CD4-positive, alpha-beta T cell treated with Interferon alpha-2 for 1 hour (primary cell): Measurements from ENCODE around the gene FAIM2.
A peak's percentile ranks its signal among the peaks of the same experiment; 100 is the strongest.
"Not testable (repeated sequence)": the region's sequence is repeated elsewhere in the genome, so short reads cannot be mapped to it uniquely, and the experiment has no call there.

Experiments used
- DNase-seq, 2 donors: peaks; one replicate each; pipeline ENCODE4 v3.0.0-alpha.2; 2020 to 2022

FAIM2 gene

DNA sequence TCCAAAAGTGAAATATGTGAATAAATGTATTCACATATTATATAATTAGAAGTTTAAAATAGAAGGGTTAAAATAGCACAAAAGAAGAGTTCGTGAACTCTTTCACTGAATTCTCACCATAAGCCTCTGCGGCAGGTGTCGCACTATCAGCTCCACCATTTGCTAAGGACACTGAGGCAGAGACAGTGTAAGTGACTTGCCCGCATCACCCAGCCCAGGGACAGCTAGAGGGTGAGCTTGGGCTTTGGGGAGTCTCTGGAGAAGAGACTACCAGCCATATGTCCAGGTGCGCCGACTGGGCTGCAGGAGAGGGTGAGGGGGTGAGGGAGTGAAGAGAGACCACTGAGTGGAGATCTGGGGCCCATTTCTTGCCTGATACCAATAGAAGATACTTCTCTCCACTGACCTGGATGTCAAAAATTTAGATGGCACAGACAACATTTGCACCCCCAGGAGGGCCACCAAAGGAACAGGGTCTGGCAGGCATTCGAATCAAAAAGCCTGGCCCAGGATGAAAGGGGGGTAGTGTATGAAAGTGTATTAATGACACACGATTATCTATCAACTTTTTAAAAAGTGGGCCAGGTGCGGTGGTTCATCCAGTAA, 28.5 kb downstream of the FAIM2 start:
- DNase-seq, result no peak

DNA sequence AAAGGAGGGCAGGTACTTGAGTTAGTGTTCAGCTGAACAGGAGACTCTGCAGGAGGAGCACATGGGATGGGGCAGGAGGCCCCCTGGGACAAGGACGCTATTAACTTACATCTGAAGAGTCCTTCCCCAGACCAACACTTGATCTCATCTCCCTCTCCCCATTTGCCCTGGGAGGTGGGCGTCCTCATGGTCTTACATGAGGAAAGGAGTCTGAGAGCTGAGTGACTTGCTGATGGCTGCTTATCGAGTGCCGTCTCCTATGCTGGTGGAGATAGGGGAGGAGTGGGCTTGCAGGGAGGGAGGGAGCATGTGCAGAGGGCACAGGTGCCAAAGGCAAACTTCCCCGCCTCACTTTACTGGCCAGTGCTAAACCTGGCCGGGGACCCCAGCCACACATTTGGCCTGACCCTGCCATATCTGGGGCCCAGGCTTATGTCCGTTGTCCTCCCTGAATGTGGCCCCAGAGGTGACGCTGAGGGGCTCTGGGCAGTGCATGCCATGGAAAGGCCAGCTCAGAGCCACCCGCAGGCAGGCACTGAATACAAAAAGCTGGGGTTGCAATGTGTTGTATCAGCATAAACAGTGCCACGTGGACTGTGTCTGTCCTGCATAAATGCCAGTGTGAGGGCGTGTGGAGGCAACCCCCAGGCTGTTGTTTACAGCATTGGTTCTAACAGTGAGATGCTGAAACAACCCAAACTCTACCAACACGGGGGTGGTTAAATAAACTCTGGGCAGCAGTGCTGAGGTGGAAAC, 29.4 kb downstream of the FAIM2 start:
- DNase-seq, result no peak

DNA sequence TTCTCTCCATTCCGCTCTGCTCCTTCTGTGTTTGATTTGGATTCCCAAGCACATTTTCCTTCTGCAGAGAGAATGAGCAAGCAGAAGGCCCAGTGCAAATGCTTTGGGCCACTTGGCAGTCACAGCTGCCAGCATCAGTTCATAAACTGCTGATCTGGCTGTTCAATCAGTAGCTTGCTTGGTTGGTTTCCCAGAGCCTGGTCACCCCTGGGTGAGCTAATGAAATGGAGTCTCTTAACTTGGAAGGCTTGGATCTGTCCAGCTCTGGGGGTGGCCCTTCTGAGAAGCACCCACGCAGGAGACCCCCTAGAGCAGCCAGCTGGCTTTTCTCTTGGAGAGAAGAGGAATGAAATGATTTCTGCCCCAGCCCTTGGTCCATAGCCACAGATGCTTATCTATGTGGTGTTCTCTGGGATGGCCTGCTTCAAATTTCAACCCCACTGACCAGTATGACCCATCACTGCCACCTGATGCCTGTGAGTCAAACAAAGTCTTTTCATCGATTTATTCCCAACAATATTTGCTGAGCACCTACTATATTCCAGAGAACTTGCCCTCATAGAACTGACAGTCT, 30.3 kb downstream of the FAIM2 start:
- no peak for DNase-seq

DNA sequence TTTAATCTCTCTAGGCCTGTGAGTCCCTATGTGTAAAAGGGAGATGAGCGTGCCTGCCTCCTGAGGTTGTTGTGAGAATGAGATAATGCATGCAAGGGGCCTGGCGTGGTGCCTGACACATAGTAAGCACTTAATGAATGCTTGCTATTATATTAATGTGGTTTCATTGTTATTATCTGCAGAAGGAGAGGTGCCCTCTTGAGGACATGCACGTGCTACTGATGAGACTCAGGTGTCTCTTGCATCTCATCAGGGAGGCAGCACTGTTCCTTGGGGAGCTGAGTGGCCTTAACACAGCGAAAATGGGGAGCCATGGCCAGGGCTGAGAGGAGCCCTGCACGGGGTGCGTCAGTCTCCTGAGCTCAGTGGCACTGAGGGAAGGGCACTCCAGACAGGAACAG, 30.9 kb downstream of the FAIM2 start:
- DNase-seq, result no peak

DNA sequence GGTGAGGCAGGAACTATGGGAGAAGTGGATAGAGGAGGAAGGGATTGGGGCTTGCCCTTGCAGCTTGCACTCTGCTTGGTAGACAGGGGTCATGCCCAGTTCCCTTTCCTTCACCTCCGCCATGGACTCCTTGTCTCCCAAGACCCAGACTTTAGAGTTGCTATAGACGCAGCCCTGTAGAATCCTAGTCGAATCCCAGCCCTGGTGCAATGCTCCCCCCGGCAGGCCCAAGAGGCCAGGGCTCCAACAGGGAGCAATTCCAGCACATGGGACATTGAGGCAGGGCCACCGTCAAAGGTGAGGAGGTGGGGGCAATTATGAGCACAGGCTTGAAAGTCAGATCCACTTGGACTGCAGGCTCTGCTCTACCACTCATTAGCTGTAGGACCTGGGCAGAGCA, 31.3 kb downstream of the FAIM2 start:
- DNase-seq, result no peak

DNA sequence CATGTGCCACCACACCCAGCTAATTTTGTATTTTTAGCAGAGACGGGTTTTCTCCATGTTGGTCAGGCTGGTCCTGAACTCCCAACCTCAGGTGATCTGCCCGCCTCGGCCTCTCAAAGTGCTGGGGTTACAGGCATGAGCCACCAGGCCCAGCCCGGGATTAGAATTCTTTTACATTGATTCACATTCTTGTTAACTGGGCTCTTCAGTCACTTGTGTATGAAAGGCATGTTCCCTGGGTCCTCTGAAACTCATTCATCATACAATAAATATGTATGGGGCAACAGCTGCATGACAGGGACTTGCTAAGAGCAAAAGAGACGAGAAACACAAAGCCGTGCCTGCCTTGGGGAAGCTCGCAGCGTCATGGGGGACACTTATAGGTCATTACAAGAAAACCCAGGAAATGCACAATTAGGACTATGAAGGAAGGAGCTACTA, 31.9 kb downstream of the FAIM2 start:
- DNase-seq, result not testable (repeated sequence)

DNA sequence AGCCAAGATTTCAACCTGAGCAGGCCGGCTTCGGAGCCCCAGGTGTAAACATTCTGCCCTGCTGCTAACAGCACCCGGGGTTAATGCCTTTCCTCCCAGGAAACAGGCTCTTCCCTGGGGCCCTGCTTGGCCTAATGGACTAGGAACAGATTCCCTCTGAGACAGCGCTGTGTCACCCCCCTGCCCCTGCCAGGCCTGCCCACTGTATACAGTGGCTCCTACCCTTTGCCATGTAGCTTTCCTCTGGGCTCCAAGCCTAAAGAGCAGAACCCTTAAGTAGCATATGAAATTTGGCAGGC, 32.5 kb downstream of the FAIM2 start:
- DNase-seq, result no peak

DNA sequence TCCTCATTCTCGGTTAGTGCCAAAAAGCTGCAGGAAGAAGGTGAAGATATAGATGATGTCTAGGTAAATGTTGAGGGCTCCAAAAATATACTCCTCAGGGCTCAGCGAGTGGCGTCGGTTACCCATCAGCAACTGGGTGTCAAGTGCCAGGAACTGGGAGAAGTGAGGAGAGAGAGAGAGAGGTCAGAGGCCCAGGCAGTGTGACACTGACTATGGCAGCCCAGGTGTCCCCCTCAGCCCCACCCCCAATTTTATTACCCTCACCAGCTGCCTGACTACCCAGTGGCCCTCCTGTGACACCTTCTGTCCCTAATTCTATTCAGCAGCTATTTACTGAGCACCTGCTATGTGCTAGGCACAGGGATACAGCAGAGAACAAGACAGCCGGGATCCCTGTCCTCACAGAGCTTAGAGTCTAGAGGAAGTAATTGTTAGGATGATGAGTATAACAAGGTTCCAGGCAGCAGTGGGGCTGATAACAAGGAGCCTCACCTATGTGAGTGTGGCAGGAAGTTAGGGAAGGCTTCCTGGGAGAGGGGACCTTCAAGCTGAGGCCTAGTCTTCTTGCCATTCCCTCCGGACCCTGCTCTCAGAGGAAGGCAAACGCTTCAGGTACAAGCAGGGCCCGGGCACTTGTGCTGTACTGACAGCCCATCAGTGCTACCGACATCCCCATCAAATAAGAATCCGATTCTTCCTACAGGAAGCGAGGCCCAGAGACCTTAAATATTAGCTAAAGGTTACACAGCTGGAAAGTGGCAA, 33.0 kb downstream of the FAIM2 start:
- DNase-seq, result no peak

DNA sequence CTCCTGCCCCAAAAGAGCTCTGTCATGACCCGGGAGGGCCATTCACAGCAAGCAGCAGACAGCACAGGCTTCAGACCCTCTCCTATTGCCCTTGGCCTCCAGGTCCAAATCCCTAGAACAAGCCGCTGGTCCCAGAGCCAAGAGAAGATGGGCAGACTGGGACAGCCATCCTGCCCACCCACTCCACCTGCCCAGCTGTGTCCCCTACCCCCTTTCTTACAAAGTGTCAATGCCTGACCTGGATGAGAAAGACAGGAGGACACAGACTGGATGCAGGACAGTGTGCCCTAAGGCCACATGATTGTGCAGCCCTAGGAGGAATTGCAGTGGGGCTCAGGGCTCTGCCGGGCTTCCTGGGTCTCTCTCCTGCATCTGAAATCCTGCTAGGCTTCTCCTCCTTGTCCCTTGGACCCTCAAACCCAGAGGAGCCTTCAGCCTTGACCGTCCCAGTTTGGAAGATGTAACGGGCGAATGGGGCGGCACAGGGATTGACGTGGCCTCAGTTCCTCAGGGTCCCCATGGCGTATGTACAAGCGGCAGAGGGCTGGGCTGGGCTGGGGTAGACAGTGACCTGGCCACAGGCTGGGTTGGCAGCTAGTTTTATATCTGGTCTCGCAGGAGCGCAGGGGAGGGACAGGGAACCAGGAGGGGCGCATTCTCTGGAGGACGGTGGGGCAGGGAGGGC, 33.7 kb downstream of the FAIM2 start:
- DNase-seq, result no peak

DNA sequence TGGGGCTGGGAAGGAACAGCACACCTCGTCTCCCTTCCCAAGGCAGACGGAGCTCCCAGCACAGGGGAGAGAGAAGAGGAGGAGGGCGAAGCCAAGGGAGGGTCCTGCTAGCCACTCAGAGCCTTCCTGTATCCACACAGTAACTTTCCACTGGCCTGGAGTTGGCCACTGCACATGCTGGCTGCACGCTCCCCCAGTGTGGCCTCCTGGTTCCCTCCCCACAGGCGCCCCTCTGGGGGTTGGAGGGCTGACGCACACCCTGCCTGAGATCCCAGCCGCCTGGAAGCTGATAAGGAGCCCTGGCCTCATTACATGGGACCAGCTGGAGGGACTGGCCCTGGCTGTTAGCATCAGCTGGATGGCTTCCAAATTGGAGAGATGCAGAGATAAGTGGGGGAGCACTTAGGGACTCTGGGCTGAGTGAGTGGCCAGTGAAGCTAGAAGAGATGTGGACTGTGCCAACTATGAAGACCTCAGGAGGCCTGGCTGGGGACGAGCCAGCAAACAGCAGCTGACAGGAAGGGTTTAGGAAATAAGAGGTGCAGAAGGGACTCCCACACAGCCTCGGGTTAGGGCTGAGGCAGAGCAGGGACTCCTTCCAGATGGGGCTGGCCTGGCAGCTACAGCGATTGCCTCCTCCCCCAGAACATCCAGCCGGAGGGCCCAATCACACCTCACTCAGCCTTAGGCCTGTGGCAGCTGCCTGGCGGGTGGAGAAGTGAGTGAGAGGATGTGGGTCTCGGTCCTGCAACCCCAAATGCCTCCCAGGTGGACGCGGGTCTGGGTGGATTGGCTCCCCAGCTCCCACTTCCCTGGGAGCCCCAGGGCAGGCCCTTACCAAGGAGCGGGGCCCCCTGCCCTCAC, 34.5 kb downstream of the FAIM2 start:
- no peak for DNase-seq

DNA sequence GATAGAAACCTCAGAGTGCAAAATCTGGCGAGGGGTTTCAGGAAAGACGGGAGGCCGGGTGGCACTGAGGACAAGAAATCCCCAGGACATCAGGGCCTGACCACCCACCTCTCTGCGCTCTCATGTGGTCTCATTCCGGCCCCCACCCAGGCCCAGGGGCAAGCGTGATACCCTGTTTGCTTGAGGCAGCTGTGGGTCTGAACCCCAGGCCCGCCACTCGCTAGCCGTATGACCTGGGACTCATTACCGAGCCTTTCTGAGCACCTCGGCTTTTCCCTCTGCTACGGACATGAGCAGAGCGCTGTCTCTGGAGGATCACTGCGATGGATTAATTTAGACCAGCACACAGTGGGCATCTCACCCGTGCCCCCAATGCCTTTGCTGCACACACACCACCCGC, 35.3 kb downstream of the FAIM2 start:
- DNase-seq, result no peak

DNA sequence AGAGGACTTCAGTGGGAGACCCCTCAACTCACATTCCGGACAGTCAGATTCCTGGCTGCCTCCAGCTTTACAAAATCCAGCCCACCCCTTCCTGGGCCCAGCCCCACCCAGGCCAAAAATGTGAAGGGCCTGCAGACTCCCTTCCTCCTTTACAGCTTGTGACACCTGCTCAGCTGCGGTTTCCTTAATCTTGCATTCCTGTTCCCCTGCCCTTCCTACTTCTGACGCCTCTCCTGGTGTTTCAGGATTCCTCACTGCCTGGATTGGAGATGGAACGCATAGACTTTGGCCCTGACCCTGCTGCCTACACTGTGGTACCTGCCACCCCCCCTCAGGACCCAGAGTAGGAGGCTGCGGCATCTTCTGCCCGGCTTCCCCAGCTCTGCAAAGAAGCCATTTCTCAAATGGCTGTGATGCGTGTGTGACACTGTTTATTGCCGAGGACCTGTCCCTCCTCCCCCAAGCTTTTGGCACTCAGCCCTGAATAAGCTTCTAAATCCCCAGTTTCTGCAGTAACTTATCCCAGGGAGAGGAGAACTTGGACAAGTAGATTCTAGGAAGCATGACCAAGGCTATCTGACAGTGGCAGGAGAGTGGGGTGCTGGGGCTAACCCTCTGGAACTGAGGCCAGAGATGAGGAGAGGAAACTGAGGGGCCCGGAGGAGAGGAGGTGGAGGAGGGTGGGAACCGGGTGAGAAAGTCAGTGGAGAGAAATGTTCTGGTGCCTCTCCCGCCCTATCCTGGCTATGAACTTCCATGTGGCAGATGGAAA, 35.9 kb downstream of the FAIM2 start:
- DNase-seq, result no peak

DNA sequence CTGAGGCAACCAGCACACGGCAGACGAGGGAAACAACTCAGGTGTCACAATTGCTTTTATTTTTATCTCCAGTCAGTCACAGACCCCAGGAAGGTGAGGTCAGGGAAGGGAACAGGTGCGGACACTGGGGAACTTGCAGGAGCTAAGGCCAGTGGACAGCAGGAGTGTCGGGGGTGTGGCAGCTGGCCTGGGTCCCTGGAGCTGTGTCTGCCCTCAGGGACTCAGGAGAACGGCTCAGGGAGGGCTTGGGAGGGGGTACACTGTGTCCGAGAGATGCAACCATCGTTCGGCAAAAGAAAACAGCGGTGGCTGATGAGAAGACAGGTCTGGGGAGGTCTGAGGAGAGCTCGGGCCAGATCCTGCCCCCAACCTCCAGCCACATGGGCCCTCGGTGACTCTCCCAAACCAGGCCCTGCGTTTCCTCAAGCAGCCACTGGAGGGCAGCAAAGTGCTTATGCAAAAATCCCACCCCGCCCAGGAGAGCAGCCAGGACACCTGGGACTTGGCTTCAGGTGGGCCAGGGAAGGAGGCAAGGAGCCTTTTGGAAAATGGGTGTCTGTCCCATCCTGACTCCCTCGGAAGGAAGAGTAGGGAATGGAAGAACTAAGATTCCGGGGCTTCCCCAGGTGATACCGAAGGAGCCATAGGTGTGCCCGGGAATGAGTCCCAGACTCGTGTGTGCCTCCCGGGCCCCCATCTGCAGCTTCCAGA, 36.7 kb downstream of the FAIM2 start:
- DNase-seq, result peak; percentile 62 to 76

DNA sequence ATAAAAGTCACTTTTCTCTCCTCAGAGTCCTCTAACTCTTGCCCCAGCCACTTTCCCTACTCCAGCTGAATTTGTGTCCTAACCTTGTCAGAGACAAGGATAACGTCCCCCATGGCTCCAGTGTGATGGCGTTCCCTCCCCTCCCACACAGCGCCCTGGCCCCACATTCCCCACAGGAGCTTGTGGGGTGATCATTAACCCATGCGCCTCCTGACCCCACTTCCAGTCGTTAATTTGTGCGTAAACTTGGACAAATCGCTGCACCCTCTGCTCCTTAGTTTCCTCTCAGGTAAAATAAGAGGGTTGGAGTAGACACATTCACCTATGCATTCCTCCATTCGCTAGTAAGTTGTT, 37.9 kb downstream of the FAIM2 start:
- no peak for DNase-seq

DNA sequence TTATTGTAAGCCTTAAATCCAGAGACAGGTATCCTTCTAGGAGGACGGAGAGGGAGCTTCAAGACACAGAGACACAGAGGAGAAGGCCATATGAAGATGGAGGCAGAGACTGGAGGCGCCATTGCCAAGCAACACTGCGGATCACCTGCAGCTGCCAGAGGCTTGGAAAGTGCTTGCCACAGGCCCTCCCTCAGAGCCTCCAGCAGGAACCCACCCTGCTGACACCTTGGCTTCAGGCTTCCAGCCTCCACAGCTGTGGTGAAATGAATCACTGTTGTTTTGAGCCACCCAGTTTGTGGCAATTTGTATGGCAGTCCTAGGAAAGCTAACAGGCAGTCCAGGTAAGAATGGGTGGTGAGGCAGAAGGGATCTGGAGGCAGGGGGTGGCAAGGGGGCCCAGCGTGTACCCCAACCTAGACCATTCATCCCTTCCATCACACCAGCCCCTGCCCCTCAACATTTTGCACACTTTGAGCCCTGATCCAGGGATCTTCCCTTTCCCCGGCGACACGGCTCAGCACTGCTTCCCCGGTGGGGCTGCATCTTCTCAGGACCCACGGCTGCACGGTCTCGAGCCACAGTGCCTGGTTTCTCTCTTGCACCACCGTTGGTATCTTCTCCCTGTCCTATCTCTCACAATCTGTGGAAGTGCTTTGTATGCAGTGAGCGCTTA, 38.5 kb downstream of the FAIM2 start:
- DNase-seq, result no peak

DNA sequence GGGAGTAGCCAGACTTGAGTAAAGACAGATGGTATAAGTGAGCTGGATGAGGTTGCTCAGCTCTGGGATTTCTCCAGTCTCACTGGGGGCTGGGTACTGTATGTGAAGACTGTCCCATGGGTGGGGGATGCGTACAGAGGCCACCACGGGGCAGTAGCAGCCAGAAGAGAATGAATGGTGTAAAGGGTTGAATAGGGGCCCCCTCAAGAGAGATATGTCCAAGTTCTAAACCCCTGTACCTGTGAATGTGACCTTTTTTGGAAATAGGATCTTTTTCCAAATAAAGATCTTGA, 39.0 kb downstream of the FAIM2 start:
- no peak for DNase-seq

DNA sequence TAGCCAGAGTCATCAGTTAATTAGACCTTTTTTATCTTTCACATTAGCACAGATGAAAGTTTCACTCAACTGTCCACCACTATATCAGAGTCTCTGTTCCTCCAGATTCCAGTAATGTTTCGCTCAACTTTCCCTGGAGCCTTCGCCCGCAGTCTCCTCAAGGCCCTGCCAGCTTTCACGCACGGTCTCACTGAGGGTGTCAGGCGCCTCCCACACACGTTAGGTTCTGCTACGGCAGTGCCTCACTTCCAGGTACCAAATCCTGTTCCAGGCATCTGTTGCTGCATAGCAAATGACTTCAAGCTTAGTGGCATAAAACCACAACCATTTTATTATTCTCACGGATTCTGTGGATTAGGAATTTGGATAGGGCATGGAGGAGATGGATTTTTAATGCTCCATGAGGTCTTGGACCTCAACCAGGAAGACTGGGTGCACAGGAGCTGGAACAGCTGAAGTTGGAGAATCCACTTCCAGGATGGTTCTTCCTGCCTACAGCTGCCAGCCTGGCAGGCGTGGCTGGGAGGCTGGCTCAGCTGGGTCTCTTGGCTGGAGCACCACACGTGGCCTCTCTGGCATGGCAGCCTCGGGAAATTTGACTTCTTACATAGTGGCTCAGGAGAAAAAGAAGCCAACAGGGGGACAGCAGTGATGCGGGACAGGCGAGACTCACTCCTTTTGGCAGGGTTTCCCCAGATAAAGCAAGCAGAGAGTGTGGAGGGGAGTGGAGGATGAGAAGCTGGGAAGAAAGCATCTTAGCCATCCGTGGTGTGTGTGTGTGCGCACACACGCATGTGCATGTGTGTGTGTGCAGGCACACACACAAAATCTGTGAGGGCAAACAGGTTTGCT, 39.5 kb downstream of the FAIM2 start:
- DNase-seq, result no peak

DNA sequence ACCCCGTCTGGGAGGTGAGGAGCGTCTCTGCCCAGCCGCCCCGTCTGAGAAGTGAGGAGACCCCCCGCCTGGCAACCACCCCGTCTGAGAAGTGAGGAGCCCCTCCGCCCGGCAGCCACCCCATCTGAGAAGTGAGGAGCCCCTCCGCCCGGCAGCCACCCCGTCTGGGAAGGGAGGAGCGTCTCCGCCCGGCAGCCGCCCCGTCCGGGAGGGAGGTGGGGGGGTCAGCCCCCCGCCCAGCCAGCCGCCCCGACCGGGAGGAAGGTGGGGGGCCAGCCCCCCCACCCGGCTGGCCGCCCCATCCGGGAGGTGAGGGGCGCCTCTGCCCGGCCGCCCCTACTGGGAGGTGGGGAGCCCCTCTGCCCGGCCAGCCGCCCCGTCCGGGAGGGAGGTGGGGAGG, 42.8 kb downstream of the FAIM2 start:
- not testable (repeated sequence) for DNase-seq

DNA sequence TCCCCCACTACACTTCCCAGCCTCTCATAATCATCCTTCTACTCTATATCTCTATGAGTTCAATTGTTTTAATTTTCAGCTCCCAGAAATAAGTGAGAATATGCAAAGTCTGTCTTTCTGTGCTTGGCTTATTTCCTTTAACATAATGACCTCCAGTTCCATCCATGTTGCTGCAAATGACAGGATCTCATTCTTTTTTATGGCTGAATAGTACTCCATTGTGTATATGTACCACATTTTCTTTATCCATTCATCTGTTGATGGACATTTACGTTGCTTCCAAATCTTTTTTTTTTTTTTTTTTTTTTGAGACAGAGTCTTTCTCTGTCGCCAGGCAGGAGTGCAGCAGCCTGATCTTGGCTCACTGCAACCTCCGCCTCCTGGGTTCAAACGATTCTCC, 47.8 kb downstream of the FAIM2 start:
- DNase-seq, result not testable (repeated sequence)

DNA sequence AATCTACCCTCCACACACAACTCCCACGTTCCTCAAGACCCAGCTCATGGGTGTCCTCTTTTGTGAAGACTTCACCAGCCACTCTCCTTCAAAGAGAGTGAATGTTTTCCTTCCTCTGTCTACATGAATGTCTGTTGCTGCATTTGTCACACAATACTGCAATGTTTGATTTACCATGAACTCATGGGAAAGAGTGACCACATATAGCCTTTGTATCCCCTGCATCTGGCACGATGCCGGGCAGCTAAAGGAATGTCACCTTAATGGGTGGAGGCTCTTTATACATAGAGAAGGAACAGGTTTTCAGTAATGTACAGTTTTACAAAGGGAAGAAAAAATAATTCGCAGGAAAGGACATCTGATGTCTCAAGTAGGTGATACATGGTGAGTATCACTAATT, 48.7 kb downstream of the FAIM2 start:
- no peak for DNase-seq
